SK-N-SH treated with all-trans-retinoic acid at 6 μM for 48 hours (cell line): ENCODE measurements around the gene LRRC36.

Experiments
- ARNTL ChIP-seq: fragments of 450-650 bp; formaldehyde crosslinking; IDR thresholded peaks from 2 replicates; pipeline ENCODE4 v1.5.0; 2020; ENCODE audit warnings: low read depth, mild to moderate bottlenecking, moderate library complexity, borderline replicate concordance
- GLIS3 ChIP-seq: fragments of 250-450 bp; sonication (Bioruptor Pico); IDR thresholded peaks from 2 replicates; pipeline ENCODE4 v1.5.0; 2020; ENCODE audit warnings: mild to moderate bottlenecking, moderate library complexity
- PPARA ChIP-seq: fragments of 250-450 bp; sonication (Bioruptor Pico); IDR thresholded peaks from 2 replicates; pipeline ENCODE4 v1.5.0; 2020; ENCODE audit warnings: mild to moderate bottlenecking, borderline replicate concordance
- RARB ChIP-seq: fragments of 250-450 bp; sonication (Bioruptor Pico); IDR thresholded peaks from 2 replicates; pipeline ENCODE4 v1.8.0; 2021; ENCODE audit warnings: mild to moderate bottlenecking, moderate library complexity
- TCF4 ChIP-seq: fragments of 250-450 bp; sonication (Bioruptor Pico); IDR thresholded peaks from 2 replicates; pipeline ENCODE4 v1.8.0; 2021; ENCODE audit warnings: mild to moderate bottlenecking, moderate library complexity, borderline replicate concordance
- TOX ChIP-seq: fragments of 250-450 bp; sonication (Bioruptor Pico); IDR thresholded peaks from 2 replicates; pipeline ENCODE4 v1.8.0; 2021; ENCODE audit warnings: mild to moderate bottlenecking, moderate library complexity, borderline replicate concordance
- ZC3H10 ChIP-seq: fragments of 250-450 bp; sonication (Bioruptor Pico); IDR thresholded peaks from 2 replicates; pipeline ENCODE4 v1.5.1; 2021; ENCODE audit warnings: mild to moderate bottlenecking, moderate library complexity
- ZFP30 ChIP-seq: fragments of 450-650 bp; formaldehyde crosslinking; IDR thresholded peaks from 2 replicates; pipeline ENCODE4 v1.5.0; 2022; ENCODE audit warnings: mild to moderate bottlenecking, moderate library complexity
- ZNF8 ChIP-seq: fragments of 450-650 bp; formaldehyde crosslinking; IDR thresholded peaks from 2 replicates; pipeline ENCODE4 v1.5.0; 2020; ENCODE audit warnings: mild to moderate bottlenecking, moderate library complexity
- TF ChIP-seq, protein P1 (sequence below): fragments of 250-450 bp; sonication (Bioruptor Pico); IDR thresholded peaks from 2 replicates; pipeline ENCODE4 v1.8.0; 2020; ENCODE audit warnings: mild to moderate bottlenecking, moderate library complexity, borderline replicate concordance
- TF ChIP-seq, protein P2 (sequence below): fragments of 250-450 bp; sonication (Bioruptor Pico); IDR thresholded peaks from 2 replicates; pipeline ENCODE4 v1.5.0; 2020; ENCODE audit warnings: mild to moderate bottlenecking, moderate library complexity

DNA sequence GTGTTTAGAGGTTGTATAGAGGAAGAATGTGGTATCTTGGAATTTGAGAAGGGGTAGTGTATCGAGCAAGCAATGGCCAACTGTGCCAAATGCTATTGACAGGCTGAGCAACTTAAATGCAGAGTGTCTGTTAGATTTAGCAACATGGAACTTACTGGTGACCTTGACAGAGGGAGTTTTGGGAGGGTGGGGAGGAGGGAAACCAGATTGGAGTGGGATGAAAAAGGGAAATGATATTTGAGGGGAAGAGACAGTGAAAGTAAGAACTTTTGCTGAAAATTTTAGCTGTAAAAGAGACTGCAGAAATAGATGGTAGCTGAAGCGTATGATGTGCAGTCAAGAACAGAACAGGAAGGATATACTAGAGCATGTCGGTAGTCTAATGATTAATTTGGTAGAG lies 1.1 kb downstream of the LRRC36 start:
- TF ChIP-seq ZC3H10 (CRISPR knock-in tag) (no peak), TCF4 (no peak), PPARA (CRISPR knock-in tag) (no peak), GLIS3 (CRISPR knock-in tag) (no peak), ARNTL (CRISPR knock-in tag) (no peak), RARB (CRISPR knock-in tag) (no peak), ZNF8 (CRISPR knock-in tag) (no peak), ZFP30 (CRISPR knock-in tag) (no peak), TOX (CRISPR knock-in tag) (no peak)
- TF ChIP-seq, protein P1, sequence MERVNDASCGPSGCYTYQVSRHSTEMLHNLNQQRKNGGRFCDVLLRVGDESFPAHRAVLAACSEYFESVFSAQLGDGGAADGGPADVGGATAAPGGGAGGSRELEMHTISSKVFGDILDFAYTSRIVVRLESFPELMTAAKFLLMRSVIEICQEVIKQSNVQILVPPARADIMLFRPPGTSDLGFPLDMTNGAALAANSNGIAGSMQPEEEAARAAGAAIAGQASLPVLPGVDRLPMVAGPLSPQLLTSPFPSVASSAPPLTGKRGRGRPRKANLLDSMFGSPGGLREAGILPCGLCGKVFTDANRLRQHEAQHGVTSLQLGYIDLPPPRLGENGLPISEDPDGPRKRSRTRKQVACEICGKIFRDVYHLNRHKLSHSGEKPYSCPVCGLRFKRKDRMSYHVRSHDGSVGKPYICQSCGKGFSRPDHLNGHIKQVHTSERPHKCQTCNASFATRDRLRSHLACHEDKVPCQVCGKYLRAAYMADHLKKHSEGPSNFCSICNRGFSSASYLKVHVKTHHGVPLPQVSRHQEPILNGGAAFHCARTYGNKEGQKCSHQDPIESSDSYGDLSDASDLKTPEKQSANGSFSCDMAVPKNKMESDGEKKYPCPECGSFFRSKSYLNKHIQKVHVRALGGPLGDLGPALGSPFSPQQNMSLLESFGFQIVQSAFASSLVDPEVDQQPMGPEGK (CRISPR knock-in tag) = no peak
- TF ChIP-seq, protein P2, sequence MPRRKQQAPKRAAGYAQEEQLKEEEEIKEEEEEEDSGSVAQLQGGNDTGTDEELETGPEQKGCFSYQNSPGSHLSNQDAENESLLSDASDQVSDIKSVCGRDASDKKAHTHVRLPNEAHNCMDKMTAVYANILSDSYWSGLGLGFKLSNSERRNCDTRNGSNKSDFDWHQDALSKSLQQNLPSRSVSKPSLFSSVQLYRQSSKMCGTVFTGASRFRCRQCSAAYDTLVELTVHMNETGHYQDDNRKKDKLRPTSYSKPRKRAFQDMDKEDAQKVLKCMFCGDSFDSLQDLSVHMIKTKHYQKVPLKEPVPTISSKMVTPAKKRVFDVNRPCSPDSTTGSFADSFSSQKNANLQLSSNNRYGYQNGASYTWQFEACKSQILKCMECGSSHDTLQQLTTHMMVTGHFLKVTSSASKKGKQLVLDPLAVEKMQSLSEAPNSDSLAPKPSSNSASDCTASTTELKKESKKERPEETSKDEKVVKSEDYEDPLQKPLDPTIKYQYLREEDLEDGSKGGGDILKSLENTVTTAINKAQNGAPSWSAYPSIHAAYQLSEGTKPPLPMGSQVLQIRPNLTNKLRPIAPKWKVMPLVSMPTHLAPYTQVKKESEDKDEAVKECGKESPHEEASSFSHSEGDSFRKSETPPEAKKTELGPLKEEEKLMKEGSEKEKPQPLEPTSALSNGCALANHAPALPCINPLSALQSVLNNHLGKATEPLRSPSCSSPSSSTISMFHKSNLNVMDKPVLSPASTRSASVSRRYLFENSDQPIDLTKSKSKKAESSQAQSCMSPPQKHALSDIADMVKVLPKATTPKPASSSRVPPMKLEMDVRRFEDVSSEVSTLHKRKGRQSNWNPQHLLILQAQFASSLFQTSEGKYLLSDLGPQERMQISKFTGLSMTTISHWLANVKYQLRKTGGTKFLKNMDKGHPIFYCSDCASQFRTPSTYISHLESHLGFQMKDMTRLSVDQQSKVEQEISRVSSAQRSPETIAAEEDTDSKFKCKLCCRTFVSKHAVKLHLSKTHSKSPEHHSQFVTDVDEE (CRISPR knock-in tag) = no peak
